Mesothelial cell of epicardium (in vitro differentiated cells): ENCODE results near the gene DICER1. TPM values are rescaled to one million over a fixed set of nuclear protein-coding genes. Genes with fewer than 3 reads are reported as not detected.
A peak's percentile ranks its signal among the peaks of the same experiment; 100 is the strongest.

Source experiments
- DNase-seq, 2 experiments: peaks; one replicate each; pipeline ENCODE4 v3.0.0; 2021; ENCODE audit warnings: low spot score in 2 of 2; ENCODE audit not compliant: unreplicated experiment in 2 of 2
- H3K27ac Mint-ChIP-seq: 2 replicates; pipeline ENCODE4 v1.8.0; 2021; ENCODE audit warnings: mixed read lengths
- H3K27me3 Mint-ChIP-seq: 2 replicates; pipeline ENCODE4 v1.8.0; 2021; ENCODE audit warnings: low read depth, mixed read lengths
- H3K36me3 Mint-ChIP-seq: 2 replicates; pipeline ENCODE4 v1.8.0; 2021; ENCODE audit warnings: mixed read lengths
- H3K4me1 Mint-ChIP-seq: 2 replicates; pipeline ENCODE4 v1.8.0; 2021; ENCODE audit warnings: mixed read lengths
- H3K4me3 Mint-ChIP-seq: 2 replicates; pipeline ENCODE4 v1.8.0; 2021; ENCODE audit warnings: mild to moderate bottlenecking, moderate library complexity, mixed read lengths
- H3K9me3 Mint-ChIP-seq: 2 replicates; pipeline ENCODE4 v1.8.0; 2021; ENCODE audit warnings: mixed read lengths
- total RNA-seq: library from RNA; stranded (reverse); gene quantifications from 3 replicates; pipeline ENCODE4 v1.2.1, GENCODE V29; 2021
- TF ChIP-seq, protein P1 (sequence below): fragments of 200-600 bp; sonication (generic); IDR thresholded peaks from one replicate; pipeline ENCODE4 v1.5.0; 2021; ENCODE audit warnings: antibody characterized with exemption; ENCODE audit not compliant: unreplicated experiment

DICER1 gene
- total RNA-seq, 1 donor from 2014 or later: 148 TPM

DNA sequence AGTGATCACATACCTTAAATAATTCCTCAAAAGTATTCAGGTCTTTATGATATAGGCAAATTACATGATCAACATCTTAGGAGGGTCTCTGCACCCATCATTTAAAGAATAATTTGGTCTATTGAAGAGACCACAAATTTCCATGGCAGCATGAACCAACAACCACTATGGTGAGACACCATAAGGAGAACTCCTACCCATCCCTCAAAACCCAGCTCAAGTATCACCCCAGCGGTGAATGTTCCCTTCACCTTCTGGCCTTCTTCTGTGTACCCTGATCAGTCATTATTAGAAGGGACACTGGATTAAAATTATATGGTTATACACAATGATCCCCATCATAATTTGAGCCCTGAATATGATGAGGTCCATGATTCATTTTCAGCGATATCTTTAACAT, 81.5 kb downstream of the DICER1 start:
- no peak for DNase-seq
- Mint-ChIP-seq H3K27me3 (no peaks in the 10 kb centered on the region), H3K4me1 (peaks cover 28% of the 10 kb centered on the region), H3K9me3 (peaks cover 5% of the 10 kb centered on the region), H3K36me3 (no peaks in the 10 kb centered on the region), H3K27ac (no peak overlapping the region), H3K4me3 (no peak overlapping the region)
- TF ChIP-seq, protein P1, sequence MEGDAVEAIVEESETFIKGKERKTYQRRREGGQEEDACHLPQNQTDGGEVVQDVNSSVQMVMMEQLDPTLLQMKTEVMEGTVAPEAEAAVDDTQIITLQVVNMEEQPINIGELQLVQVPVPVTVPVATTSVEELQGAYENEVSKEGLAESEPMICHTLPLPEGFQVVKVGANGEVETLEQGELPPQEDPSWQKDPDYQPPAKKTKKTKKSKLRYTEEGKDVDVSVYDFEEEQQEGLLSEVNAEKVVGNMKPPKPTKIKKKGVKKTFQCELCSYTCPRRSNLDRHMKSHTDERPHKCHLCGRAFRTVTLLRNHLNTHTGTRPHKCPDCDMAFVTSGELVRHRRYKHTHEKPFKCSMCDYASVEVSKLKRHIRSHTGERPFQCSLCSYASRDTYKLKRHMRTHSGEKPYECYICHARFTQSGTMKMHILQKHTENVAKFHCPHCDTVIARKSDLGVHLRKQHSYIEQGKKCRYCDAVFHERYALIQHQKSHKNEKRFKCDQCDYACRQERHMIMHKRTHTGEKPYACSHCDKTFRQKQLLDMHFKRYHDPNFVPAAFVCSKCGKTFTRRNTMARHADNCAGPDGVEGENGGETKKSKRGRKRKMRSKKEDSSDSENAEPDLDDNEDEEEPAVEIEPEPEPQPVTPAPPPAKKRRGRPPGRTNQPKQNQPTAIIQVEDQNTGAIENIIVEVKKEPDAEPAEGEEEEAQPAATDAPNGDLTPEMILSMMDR: no peak

DNA sequence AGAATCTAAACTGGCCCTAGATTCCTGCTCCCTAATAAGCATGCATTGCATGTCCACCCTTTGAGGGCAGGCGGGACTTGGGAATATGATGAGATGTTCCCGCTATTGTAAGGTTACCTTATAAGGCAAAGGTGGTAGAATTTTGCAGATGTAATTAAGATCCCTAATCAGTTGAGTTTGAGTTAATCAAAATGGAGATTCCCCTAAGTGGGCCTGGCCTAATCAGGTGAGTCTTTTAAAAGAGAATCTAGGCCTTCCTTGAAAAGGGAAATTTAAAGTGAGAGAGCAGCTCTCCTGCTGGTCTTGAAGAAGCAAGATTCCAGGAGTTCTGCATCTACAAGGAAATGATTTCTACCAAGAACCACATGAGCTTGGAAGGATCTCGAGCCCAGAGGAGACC, 83.4 kb downstream of the DICER1 start:
- H3K36me3 Mint-ChIP-seq: no peaks in the 10 kb centered on the region
- H3K4me3 Mint-ChIP-seq: no peak overlapping the region
- peaks cover 34% of the 10 kb centered on the region for H3K4me1 Mint-ChIP-seq
- TF ChIP-seq, protein P1: no peak
- H3K27me3 Mint-ChIP-seq: no peaks in the 10 kb centered on the region
- H3K9me3 Mint-ChIP-seq: peaks cover 5% of the 10 kb centered on the region
- DNase-seq: no peak
- no peak overlapping the region for H3K27ac Mint-ChIP-seq

DNA sequence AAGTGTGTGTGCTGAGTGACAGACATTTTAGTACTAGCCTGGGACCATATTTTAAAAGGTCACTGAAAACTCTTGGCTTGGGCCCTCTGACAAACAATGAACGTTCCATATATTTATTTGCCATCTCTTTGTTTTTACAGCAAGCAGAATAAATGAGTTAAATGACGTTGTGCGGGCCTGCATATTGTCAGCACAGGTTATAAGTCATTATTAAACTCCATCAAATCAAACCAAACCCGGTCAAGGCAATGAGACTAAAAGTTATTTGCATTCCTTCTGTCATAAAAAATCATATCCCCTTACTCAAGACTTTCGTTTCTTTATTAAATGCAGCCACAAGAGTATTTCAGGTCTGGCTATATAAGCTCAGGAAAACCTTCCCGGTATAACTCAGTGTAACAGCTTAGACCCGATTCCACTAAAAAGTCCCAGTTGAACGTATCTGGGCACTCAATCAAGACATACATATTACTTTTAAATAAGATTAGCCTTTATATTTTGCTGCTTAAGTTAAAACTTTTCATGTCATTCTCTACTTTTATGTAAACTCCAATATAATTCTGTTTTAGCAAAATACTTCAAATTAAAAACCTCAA, 84.9 kb downstream of the DICER1 start:
- Mint-ChIP-seq H3K4me3 (peak overlapping the region; percentile 47), H3K9me3 (no peaks in the 10 kb centered on the region), H3K27me3 (peaks cover 2% of the 10 kb centered on the region), H3K36me3 (no peaks in the 10 kb centered on the region), H3K4me1 (peaks cover 37% of the 10 kb centered on the region), H3K27ac (peak overlapping the region; percentile 64)
- TF ChIP-seq, protein P1: no peak
- DNase-seq: no peak

GRCh38 chr14:95071649-95072280, 85.6 kb downstream of the DICER1 start:
- TF ChIP-seq, protein P1: no peak
- Mint-ChIP-seq H3K27me3 (peaks cover 2% of the 10 kb centered on the region), H3K4me3 (peak overlapping the region; percentile 47), H3K4me1 (peaks cover 37% of the 10 kb centered on the region), H3K9me3 (no peaks in the 10 kb centered on the region), H3K36me3 (no peaks in the 10 kb centered on the region), H3K27ac (peak overlapping the region; percentile 64)
- no peak for DNase-seq

GRCh38 chr14:95070748-95071435, 86.4 kb downstream of the DICER1 start:
- peak overlapping the region; percentile 64 for H3K27ac Mint-ChIP-seq
- H3K9me3 Mint-ChIP-seq: no peaks in the 10 kb centered on the region
- no peak for DNase-seq
- H3K27me3 Mint-ChIP-seq: peaks cover 2% of the 10 kb centered on the region
- TF ChIP-seq, protein P1: no peak
- no peaks in the 10 kb centered on the region for H3K36me3 Mint-ChIP-seq
- H3K4me1 Mint-ChIP-seq: peaks cover 37% of the 10 kb centered on the region
- peak overlapping the region; percentile 47 for H3K4me3 Mint-ChIP-seq
